GM12864 (cell line): Measurements from ENCODE around the gene TUBB3.

ENCODE experiments used
- DNase-seq: peaks from one replicate; pipeline ENCODE4 v3.0.0-alpha.2; 2011; ENCODE audit warnings: low read depth
- H3K4me3 ChIP-seq: 2 replicates; pipeline ENCODE4 v1.5.1; 2011; ENCODE audit warnings: mild to moderate bottlenecking, low read depth, low read length, control low read depth
- TF ChIP-seq, protein P1 (sequence below): IDR thresholded peaks from 2 replicates; pipeline ENCODE4 v1.5.1; 2011; ENCODE audit warnings: low read depth, mild to moderate bottlenecking, moderate library complexity, low read length, control low read depth, inconsistent platforms; ENCODE audit errors: missing control alignments

TUBB3 gene

DNA sequence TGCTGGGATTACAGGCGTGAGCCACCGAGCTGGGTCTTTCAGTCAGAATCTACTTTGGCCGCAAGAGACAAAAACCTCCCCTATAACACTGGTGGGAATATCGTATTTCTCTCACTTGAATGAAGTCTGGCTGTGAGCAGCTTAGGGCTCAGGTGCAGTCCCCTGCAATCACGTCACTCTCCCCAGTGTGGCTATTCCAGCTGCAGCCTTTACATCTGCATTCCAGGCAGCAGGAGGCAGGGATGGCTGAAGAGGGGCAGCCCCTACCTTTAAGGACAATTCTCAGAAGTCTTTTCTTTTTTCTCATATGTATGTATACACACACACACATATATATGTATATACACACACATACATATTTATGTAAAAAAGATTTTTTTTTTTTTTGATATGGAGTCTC, 28.4 kb downstream of the TUBB3 start:
- TF ChIP-seq, protein P1, sequence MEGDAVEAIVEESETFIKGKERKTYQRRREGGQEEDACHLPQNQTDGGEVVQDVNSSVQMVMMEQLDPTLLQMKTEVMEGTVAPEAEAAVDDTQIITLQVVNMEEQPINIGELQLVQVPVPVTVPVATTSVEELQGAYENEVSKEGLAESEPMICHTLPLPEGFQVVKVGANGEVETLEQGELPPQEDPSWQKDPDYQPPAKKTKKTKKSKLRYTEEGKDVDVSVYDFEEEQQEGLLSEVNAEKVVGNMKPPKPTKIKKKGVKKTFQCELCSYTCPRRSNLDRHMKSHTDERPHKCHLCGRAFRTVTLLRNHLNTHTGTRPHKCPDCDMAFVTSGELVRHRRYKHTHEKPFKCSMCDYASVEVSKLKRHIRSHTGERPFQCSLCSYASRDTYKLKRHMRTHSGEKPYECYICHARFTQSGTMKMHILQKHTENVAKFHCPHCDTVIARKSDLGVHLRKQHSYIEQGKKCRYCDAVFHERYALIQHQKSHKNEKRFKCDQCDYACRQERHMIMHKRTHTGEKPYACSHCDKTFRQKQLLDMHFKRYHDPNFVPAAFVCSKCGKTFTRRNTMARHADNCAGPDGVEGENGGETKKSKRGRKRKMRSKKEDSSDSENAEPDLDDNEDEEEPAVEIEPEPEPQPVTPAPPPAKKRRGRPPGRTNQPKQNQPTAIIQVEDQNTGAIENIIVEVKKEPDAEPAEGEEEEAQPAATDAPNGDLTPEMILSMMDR: no peak
- DNase-seq: no peak
- no peak overlapping the region for H3K4me3 ChIP-seq

DNA sequence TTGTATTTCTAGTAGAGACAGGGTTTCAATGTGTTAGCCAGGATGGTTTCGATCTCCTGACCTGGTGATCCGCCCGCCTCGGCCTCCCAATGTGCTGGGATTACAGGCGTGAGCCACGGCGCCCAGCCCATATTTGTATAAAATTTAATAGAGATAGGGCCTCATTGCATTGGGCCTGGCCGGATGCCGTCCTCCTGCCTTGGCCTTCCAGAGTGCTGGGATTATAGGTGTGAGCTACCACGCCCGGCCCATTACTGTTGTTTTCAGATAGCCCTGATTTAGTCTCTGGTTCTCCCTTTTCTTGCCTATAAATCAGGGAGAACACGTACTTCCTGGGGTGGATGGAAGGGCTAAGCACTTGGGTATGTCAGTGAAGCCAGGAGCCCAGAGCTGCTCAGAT, 28.9 kb downstream of the TUBB3 start:
- no peak overlapping the region for H3K4me3 ChIP-seq
- no peak for DNase-seq
- TF ChIP-seq, protein P1: no peak

GRCh38 chr16:89952551-89952950, 29.4 kb downstream of the TUBB3 start:
- TF ChIP-seq, protein P1: no peak
- DNase-seq: no peak
- no peak overlapping the region for H3K4me3 ChIP-seq

DNA sequence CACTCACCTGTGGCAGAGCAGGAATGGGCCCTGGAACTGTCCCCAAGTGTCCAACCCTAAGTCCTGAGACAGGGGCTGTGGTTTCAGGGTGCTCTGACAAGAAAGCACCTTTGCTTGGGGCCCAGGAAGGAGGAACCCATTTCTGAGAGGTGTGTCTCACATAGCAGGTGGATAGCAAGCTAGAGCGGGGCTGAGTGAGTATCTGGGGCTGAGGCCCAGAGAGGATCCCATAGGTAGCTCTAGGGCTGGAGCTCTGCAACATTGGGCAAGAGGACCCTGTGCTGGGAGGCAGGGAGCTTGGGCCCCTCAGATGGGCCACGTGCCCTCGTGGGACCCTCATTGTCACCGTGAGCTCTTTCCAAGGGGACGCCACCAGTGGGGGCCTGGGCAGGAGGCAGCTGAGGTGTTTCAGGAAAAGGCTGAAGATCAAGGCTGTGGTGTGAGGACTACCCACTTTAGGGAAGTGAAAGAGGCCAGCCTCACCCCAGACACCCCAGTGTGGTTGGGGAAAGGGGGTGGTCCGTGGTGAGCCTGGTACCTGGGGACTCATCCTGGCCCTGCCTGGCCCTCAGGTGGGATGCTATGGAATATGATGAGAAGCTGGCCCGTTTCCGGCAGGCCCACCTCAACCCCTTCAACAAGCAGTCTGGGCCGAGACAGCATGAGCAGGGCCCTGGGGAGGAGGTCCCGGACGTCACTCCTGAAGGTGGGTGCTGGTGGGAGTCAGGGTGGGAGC, 30.7 kb downstream of the TUBB3 start:
- DNase-seq: no peak
- no peak overlapping the region; the same call in none of the 2 replicates for H3K4me3 ChIP-seq
- TF ChIP-seq, protein P1: no peak

DNA sequence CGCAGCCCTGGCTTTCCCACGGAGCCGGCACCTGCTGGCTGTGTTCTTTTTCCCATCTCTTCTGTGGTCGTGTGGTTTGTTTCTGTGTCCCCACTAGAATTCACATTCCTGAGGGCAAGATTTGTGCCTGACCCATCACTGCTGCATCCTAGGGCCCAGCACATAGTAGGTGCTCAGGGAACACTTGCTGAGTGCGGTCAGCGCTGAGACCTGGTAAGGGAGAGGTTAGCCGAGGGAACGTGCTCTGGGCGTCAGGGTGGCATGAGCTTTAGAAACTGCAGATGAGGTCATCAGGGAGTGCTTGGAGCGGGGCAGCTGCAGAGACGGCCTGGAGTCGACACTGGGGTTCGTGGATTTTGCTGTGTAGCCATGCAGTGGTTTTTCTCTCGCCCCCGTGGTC, 31.3 kb downstream of the TUBB3 start:
- TF ChIP-seq, protein P1: no peak
- no peak overlapping the region for H3K4me3 ChIP-seq
- no peak for DNase-seq

DNA sequence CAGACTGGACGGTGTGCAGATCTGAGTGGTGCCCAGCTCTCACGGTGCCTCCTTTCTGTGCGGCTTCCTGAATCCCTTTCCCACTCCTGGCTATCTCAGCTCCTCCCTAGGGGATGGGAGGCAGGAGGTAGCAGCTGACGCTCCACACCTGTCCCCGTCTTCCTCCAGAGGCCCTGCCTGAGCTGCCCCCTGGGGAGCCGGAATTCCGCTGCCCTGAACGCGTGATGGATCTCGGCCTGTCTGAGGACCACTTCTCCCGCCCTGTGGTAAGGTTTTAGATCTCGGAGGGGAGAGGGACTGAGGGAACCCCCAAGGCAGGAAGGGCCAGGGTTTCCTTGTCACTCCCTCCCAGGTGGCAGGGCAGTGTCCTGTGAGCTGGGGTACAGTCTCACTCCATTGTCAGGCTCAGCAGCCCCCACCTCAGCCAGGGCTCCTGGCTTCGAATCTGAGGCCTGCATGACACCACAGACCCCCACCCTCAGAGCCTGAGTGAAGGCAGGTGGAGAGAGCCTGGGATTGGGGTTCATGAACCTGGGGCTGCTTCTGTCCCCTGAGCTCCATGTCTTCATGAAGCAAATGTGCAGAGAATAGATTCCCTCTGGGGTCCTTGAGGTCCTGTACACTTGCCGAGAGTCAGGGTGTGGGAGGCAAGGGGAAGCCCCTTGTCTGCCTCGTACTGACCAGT, 32.0 kb downstream of the TUBB3 start:
- H3K4me3 ChIP-seq: no peak overlapping the region
- no peak for DNase-seq
- TF ChIP-seq, protein P1: no peak
